Naive thymus-derived CD4-positive, alpha-beta T cell (primary cell): Measurements from ENCODE around the gene STX4. TPM values are rescaled to one million over a fixed set of nuclear protein-coding genes. Genes with fewer than 3 reads are reported as not detected.

Source experiments
- ATAC-seq: fragments of 150-1000 bp; cut with Tn5 transposase; 2 replicates; pipeline ENCODE4 v1.10.0; 2021; ENCODE audit warnings: mild to moderate bottlenecking, moderate library complexity
- CTCF ChIA-PET: fragments of 350-600 bp; sonication (Branson Sonifier 250); formaldehyde crosslinking; loops from one replicate; lab custom pipeline; 2021; ENCODE audit warnings: antibody characterized with exemption; lab: Charles Lee
- POLR2A ChIA-PET: fragments of 350-600 bp; sonication (Branson Sonifier 250); formaldehyde crosslinking; loops from one replicate; lab custom pipeline; 2021; ENCODE audit warnings: antibody characterized with exemption, inconsistent platforms; lab: Charles Lee
- DNase-seq, 9 donors: peaks; one replicate each; pipeline versions ENCODE4 v3.0.0 to v3.0.0-alpha.2; 2020 to 2022; ENCODE audit warnings: mixed read lengths in 1 of 9
- H3K27ac ChIP-seq: one replicate; pipeline ENCODE4 v1.7.0; 2013; ENCODE audit warnings: mild to moderate bottlenecking, low read depth, low read length, moderate library complexity
- H3K27me3 ChIP-seq, 2 donors: one replicate each; pipeline ENCODE4 v1.7.0; 2013; ENCODE audit warnings: low read length in 2 of 2, mild to moderate bottlenecking in 2 of 2, moderate library complexity in 2 of 2; ENCODE audit not compliant: control insufficient read depth in 2 of 2, insufficient read depth in 2 of 2
- H3K36me3 ChIP-seq, 3 experiments: 1 replicate in 2 of 3; 2 replicates in 1 of 3; pipeline ENCODE4 v1.7.0; 2013; ENCODE audit warnings: low read length in 3 of 3, mild to moderate bottlenecking in 3 of 3, moderate library complexity in 1 of 3; ENCODE audit not compliant: insufficient read depth in 3 of 3, control insufficient read depth in 2 of 3
- H3K4me1 ChIP-seq, 2 donors: one replicate each; pipeline ENCODE4 v1.7.0; 2013; ENCODE audit warnings: low read length in 2 of 2, mild to moderate bottlenecking in 2 of 2, moderate library complexity in 1 of 2; ENCODE audit not compliant: control insufficient read depth in 2 of 2, insufficient read depth in 2 of 2
- H3K4me3 ChIP-seq: 2 replicates; pipeline ENCODE4 v1.7.0; 2013; ENCODE audit warnings: mild to moderate bottlenecking, low read length
- H3K9me3 ChIP-seq, 3 experiments: 1 replicate in 2 of 3; 2 replicates in 1 of 3; pipeline ENCODE4 v1.7.0; 2013; ENCODE audit warnings: low read length in 3 of 3; ENCODE audit not compliant: control insufficient read depth in 2 of 3
- H3K27ac Mint-ChIP-seq, 9 donors: one replicate each; pipeline ENCODE4 v1.8.0; 2020 to 2022; ENCODE audit warnings: mixed read lengths in 9 of 9, mild to moderate bottlenecking in 8 of 9, moderate library complexity in 5 of 9, inconsistent platforms in 2 of 9
- H3K27me3 Mint-ChIP-seq, 5 donors: one replicate each; pipeline ENCODE4 v1.8.0; 2021 to 2022; ENCODE audit warnings: mixed read lengths in 5 of 5, mild to moderate bottlenecking in 1 of 5
- H3K36me3 Mint-ChIP-seq, 5 donors: one replicate each; pipeline ENCODE4 v1.8.0; 2020 to 2022; ENCODE audit warnings: mixed read lengths in 5 of 5, mild to moderate bottlenecking in 3 of 5, inconsistent platforms in 1 of 5
- H3K4me1 Mint-ChIP-seq, 7 donors: one replicate each; pipeline ENCODE4 v1.8.0; 2020 to 2022; ENCODE audit warnings: mixed read lengths in 7 of 7, mild to moderate bottlenecking in 3 of 7, inconsistent platforms in 1 of 7
- H3K4me3 Mint-ChIP-seq, 10 donors: one replicate each; pipeline ENCODE4 v1.8.0; 2020 to 2022; ENCODE audit warnings: mild to moderate bottlenecking in 10 of 10, mixed read lengths in 10 of 10, moderate library complexity in 6 of 10, inconsistent platforms in 2 of 10
- H3K9me3 Mint-ChIP-seq, 11 donors: one replicate each; pipeline ENCODE4 v1.8.0; 2020 to 2022; ENCODE audit warnings: mixed read lengths in 11 of 11, mild to moderate bottlenecking in 4 of 11, inconsistent platforms in 1 of 11, moderate library complexity in 1 of 11
- intact Hi-C, 2 donors: fragments of 100-400 bp; cut with micrococcal nuclease; formaldehyde crosslinking; loops; one replicate each; pipeline ENCODE4 v1.15.1; 2023
- polyA plus RNA-seq, 2 donors: library from polyadenylated mRNA; unstranded; fragments of 300-500 nt; fragmentation: Illumina TruSeq; gene quantifications; one replicate each; pipeline ENCODE4 v1.2.3, GENCODE V29; 2021
- total RNA-seq, 6 experiments: library from RNA in 5 of 6; stranded (reverse) in 5 of 6; gene quantifications; 1 replicate in 5 of 6; 2 replicates in 1 of 6; pipeline ENCODE4 v1.2.3 and lab custom pipeline; 2021 to 2026

STX4 gene
- total and polyA plus RNA-seq, 7 experiments from 2014 or later, result 23.1 to 114 (median 84.0) TPM

DNA sequence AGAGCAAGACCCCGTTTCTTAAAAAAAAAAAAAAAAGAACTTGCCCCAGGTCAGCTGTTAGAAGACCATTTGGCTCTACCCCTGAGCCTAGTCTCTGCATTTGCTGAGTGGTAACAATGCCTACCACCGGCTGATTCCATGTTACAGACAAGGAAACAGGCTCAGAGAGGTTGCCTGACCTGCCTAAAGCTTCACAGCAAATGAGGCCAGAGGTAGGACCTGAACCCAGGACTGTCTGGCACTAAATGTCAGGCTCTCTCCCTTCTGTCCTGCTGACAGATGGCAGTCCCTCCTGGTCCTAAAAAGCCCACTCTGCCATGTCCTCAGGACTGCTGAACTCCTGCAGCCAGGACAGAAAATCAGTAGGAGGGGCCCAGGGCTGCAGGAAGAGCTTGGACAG lies 28.7 kb upstream of the STX4 start:
- Histone ChIP-seq H3K27ac (no peak overlapping the region), H3K4me1 (no peaks in the 10 kb centered on the region), H3K9me3 (no peaks in the 10 kb centered on the region), H3K27me3 (no peaks in the 10 kb centered on the region), H3K4me3 (no peak overlapping the region), H3K36me3 (no peaks in the 10 kb centered on the region)
- no peak for ATAC-seq
- no peak for DNase-seq
- intact Hi-C loops, result no loop called here
- no peaks in the 10 kb centered on the region for H3K9me3 Mint-ChIP-seq
- ChIA-PET POLR2A (no interaction called here), CTCF (no interaction called here)
- H3K4me1 Mint-ChIP-seq, result peaks cover under 1 to 11% (median 2%) of the 10 kb centered on the region in 7 donors
- H3K27ac Mint-ChIP-seq, result no peak overlapping the region
- H3K4me3 Mint-ChIP-seq, result no peak overlapping the region
- H3K36me3 Mint-ChIP-seq, result no peaks in the 10 kb centered on the region
- H3K27me3 Mint-ChIP-seq, result peaks cover 0 to 23% (median 0%) of the 10 kb centered on the region in 5 donors

DNA sequence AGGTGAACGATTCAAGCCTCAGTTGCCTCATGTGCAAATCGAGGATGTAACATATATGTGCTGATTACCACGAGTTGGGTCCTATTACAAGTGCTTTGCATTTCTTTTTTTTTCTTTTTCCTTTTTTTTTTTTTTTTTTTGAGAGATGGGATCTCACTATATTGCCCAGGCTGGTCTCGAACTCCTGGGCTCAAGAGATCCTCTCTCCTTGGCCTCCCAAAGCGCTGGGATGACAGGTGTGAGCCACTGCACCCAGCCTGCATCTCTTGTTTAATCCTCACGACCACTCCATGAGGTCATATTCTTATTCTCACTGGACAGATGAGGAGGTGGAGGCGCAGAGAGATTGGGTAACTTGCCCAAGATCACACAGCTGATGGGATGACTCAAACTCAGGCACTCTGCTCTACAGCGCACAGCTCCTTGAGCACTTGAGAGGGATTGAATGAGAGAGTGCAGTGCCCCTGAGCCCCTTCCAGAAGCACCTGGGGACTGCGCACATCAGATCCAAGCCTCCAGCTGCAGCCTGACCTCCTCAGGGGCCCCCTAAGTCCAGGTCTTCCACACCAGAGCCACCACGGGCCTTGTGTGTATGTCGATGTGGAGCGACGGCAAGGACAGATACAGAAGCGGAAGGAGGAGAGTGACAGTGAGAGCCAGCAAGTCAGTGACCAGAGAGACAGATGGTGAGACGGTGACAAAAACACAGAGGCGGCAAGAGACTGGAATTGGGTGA lies 27.8 kb upstream of the STX4 start:
- no peak overlapping the region for H3K4me3 ChIP-seq
- H3K27ac ChIP-seq, result no peak overlapping the region
- peak overlapping the region in 1 of 10 donors; percentile 41 for H3K4me3 Mint-ChIP-seq
- POLR2A ChIA-PET, result interaction anchor here (0.8 kb wide), 1 partner anchor 114 kb away, joined by 3 read pairs; no protein-coding TSS in a partner anchor
- H3K36me3 Mint-ChIP-seq, result no peaks in the 10 kb centered on the region
- no peaks in the 10 kb centered on the region for H3K9me3 Mint-ChIP-seq
- peak overlapping the region in 2 of 9 donors; percentile 53 to 60 for H3K27ac Mint-ChIP-seq
- no peaks in the 10 kb centered on the region for H3K36me3 ChIP-seq
- intact Hi-C loops, result no loop called here
- peaks cover 0 to 28% (median 0%) of the 10 kb centered on the region in 5 donors for H3K27me3 Mint-ChIP-seq
- CTCF ChIA-PET, result no interaction called here
- H3K4me1 Mint-ChIP-seq, result peaks cover 5 to 15% (median 7%) of the 10 kb centered on the region in 7 donors
- H3K4me1 ChIP-seq, result no peaks in the 10 kb centered on the region
- H3K9me3 ChIP-seq, result no peaks in the 10 kb centered on the region
- DNase-seq, result no peak
- no peak for ATAC-seq
- H3K27me3 ChIP-seq, result no peaks in the 10 kb centered on the region

GRCh38 chr16:31006086-31006385 lies 27.3 kb upstream of the STX4 start:
- H3K4me3 ChIP-seq, result no peak overlapping the region
- intact Hi-C loops, result no loop called here
- no peak overlapping the region for H3K4me3 Mint-ChIP-seq
- H3K9me3 ChIP-seq, result no peaks in the 10 kb centered on the region
- ChIA-PET POLR2A (interaction anchor here (0.8 kb wide), 1 partner anchor 114 kb away, joined by 3 read pairs; no protein-coding TSS in a partner anchor), CTCF (no interaction called here)
- H3K27me3 Mint-ChIP-seq, result peaks cover 0 to 31% (median 0%) of the 10 kb centered on the region in 5 donors
- no peak for ATAC-seq
- H3K36me3 Mint-ChIP-seq, result no peaks in the 10 kb centered on the region
- H3K36me3 ChIP-seq, result no peaks in the 10 kb centered on the region
- H3K4me1 ChIP-seq, result peaks cover 1 to 2% of the 10 kb centered on the region in 2 donors
- H3K27ac ChIP-seq, result no peak overlapping the region
- peaks cover 5 to 15% (median 9%) of the 10 kb centered on the region in 7 donors for H3K4me1 Mint-ChIP-seq
- no peaks in the 10 kb centered on the region for H3K27me3 ChIP-seq
- H3K27ac Mint-ChIP-seq, result no peak overlapping the region
- H3K9me3 Mint-ChIP-seq, result no peaks in the 10 kb centered on the region
- no peak for DNase-seq

- H3K27ac ChIP-seq, result no peak overlapping the region
- peaks cover 3 to 6% of the 10 kb centered on the region in 2 donors for H3K4me1 ChIP-seq
- H3K27me3 Mint-ChIP-seq, result peaks cover 0 to 37% (median 3%) of the 10 kb centered on the region in 5 donors
- intact Hi-C loops, result no loop called here
- POLR2A ChIA-PET, result interaction anchor here (1.0 kb wide), 1 partner anchor 14 kb away, joined by 4 read pairs; no protein-coding TSS in a partner anchor
- no peak overlapping the region for H3K4me3 ChIP-seq
- no peaks in the 10 kb centered on the region for H3K9me3 ChIP-seq
- CTCF ChIA-PET, result no interaction called here
- peak overlapping the region in 2 of 9 donors; percentile 14 to 51 for H3K27ac Mint-ChIP-seq
- H3K36me3 Mint-ChIP-seq, result no peaks in the 10 kb centered on the region
- no peaks in the 10 kb centered on the region for H3K9me3 Mint-ChIP-seq
- ATAC-seq (no peak), DNase-seq (no peak)
- H3K36me3 ChIP-seq, result no peaks in the 10 kb centered on the region
- no peak overlapping the region for H3K4me3 Mint-ChIP-seq
- H3K4me1 Mint-ChIP-seq, result peaks cover 9 to 20% (median 13%) of the 10 kb centered on the region in 7 donors
- no peaks in the 10 kb centered on the region for H3K27me3 ChIP-seq
These were observed 26.8 kb upstream of the STX4 start for GRCh38 chr16:31006589-31006988.

DNA sequence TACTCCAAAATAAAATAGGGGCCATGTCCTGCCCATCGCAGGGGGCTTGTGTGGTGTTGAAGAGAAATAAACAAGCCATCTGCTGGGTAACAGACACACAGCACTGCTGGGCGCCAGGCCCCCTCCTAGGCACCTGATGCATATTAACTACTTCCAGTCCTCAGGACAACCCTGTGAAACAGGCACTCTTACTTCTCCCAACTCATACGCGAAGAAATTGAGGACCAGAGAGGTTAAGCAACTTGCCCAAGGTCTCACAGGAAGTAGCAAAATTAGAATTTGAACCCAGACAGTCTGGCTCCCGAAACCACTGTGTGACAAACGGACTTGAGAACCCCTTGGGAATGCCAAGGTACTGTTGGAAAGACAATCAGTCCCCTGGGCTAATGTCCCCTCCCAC lies 25.7 kb upstream of the STX4 start:
- Mint-ChIP-seq H3K9me3 (no peaks in the 10 kb centered on the region), H3K4me3 (no peak overlapping the region), H3K36me3 (no peaks in the 10 kb centered on the region), H3K4me1 (peaks cover 13 to 25% (median 16%) of the 10 kb centered on the region in 7 donors), H3K27me3 (peaks cover 0 to 48% (median 10%) of the 10 kb centered on the region in 5 donors), H3K27ac (peak overlapping the region in 2 of 9 donors; percentile 36 to 56)
- no peak for ATAC-seq
- H3K9me3 ChIP-seq, result no peaks in the 10 kb centered on the region
- no peak overlapping the region for H3K4me3 ChIP-seq
- POLR2A ChIA-PET, result no interaction called here
- DNase-seq, result no peak
- H3K36me3 ChIP-seq, result no peaks in the 10 kb centered on the region
- no peaks in the 10 kb centered on the region for H3K27me3 ChIP-seq
- intact Hi-C loops, result no loop called here
- peaks cover 3 to 6% of the 10 kb centered on the region in 2 donors for H3K4me1 ChIP-seq
- CTCF ChIA-PET, result no interaction called here
- no peak overlapping the region for H3K27ac ChIP-seq

GRCh38 chr16:31008149-31008548 lies 25.2 kb upstream of the STX4 start:
- CTCF ChIA-PET, result no interaction called here

More at GRCh38 chr16:31008149-31008548, 25.2 kb upstream of the STX4 start:
- intact Hi-C loops, result no loop called here
- Mint-ChIP-seq H3K4me3 (no peak overlapping the region), H3K27me3 (peaks cover 0 to 53% (median 11%) of the 10 kb centered on the region in 5 donors), H3K36me3 (no peaks in the 10 kb centered on the region), H3K4me1 (peaks cover 13 to 25% (median 16%) of the 10 kb centered on the region in 7 donors), H3K9me3 (no peaks in the 10 kb centered on the region), H3K27ac (no peak overlapping the region)
- POLR2A ChIA-PET, result interaction anchor here (1.3 kb wide), 1 partner anchor 25 kb away, joined by 3 read pairs; the partner anchor contains the start of gene STX4
- Histone ChIP-seq H3K27ac (no peak overlapping the region), H3K4me3 (no peak overlapping the region), H3K27me3 (no peaks in the 10 kb centered on the region), H3K9me3 (no peaks in the 10 kb centered on the region), H3K4me1 (peaks cover 3 to 6% of the 10 kb centered on the region in 2 donors), H3K36me3 (no peaks in the 10 kb centered on the region)
- no peak for DNase-seq
- ATAC-seq, result no peak
